Measurements from ENCODE around the gene RNF31. TPM values are rescaled to one million over a fixed set of nuclear protein-coding genes. Genes with fewer than 3 reads are reported as not detected.
"Not testable (repeated sequence)": the region's sequence is repeated elsewhere in the genome, so short reads cannot be mapped to it uniquely, and the experiment has no call there.

The RNF31 gene
- total RNA-seq = 10 to 100 TPM; 34.9 to 53.7 TPM
- long read RNA-seq, donor 1, partial matches to known transcripts = 8 of 10 reads
- long read RNA-seq, donor 1, other reads (novel, unspliced or antisense) = 2 of 10 reads
- long read RNA-seq, donor 2, partial matches to known transcripts = 43 of 53 reads
- long read RNA-seq, donor 2, other reads (novel, unspliced or antisense) = 5 of 53 reads

DNA sequence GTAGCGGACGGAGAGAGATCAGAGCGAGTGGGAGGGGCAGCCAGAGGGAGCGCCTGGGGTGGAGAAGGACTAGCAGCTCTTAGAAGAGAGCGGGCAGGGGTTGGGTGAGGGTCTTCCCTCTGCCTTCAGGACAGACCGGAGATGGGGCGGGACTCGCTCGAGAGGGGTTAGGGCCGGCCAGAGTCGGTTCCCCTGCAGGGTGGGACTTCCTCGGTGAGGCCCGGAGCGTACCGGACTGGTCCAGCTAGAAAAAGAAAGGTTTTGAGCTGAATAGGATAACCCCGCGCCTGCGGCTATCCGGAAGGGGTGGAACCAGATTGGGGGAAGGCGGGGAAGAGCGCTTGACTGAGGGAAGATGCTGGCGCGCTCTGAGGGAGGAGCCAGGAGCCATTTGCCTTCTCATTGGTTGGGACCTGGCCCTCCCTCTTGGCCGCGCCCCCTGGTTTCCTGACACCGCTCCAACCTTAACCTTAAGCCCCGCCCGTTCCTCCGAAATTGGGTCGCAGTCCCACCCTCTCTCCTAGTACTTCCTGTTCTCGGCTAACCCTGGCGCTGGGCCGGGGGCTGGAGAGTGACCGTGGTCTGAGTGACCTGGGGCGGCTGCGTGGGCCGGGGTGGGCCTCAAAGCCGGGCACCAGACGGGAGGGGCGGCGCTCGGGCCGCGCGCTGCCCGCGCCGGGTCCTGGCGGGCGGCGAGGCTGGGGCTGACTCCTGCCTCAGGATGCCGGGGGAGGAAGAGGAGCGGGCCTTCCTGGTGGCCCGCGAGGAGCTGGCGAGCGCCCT is at the start of gene RNF31:
Gene RNF31 (plus strand): TSS at position 521 of the 783 bp plus-strand sequence. CDS start 201 bp downstream, at position 722.
- intact Hi-C loops (cut with DNase I) = no loop called here
- DNase-seq (ENCODE audit: low spot score) = peak; percentile 99

DNA sequence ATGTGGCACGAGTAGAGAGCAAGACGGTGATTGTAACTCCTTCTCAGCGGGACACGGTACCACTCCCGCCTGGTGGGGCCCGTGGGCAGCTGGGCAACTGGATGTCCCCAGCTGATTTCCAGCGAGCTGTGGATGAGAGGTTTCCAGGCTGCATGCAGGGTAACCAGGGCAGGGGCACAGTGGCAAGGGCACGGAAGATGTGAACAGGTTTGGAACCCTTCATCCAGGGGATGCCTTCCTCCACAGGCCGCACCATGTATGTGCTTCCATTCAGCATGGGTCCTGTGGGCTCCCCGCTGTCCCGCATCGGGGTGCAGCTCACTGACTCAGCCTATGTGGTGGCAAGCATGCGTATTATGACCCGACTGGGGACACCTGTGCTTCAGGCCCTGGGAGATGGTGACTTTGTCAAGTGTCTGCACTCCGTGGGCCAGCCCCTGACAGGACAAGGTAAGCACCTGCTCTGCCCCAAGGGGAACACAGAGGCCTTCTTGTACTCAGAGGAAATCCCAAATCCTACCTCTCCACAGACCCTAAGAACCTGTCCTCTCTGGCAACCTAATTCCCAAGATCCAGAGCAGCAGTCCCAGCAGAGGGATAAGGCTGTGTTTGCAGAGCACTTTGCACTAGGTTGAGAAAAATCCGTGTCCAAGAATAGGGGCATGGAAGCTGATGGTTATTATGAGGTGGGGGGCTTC is 48.9 kb upstream of the RNF31 start:
- intact Hi-C loops (cut with DNase I) = no loop called here
- DNase-seq (ENCODE audit: low spot score) = no peak

DNA sequence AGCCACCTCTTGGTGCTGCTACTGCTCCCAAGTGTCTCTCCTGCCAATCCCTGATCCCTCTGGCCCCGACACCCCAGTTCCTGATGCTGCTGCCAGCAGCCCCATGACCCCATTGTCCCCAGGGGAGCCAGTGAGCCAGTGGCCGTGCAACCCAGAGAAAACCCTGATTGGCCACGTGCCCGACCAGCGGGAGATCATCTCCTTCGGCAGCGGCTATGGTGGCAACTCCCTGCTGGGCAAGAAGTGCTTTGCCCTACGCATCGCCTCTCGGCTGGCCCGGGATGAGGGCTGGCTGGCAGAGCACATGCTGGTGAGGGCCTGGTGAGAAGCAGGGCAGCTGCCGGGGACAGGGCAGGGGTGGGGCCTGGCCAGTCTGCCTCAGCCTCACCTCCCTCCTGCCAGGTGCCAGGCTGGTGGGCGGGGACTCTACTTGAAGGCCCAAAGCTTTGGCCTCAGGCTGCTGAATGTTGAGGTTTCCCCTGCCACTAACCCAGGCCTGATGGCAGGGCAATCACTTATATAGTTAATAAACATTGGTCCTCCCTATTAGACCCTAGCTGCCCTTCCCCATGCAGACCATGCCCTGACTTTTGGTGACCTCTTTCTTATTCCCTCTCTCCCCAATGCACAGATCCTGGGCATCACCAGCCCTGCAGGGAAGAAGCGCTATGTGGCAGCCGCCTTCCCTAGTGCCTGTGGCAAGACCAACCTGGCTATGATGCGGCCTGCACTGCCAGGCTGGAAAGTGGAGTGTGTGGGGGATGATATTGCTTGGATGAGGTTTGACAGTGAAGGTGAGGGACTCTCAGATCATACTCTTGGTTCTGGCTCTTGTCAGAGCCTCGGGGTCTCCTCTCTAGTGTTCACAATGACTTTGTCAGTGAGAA is 48.1 kb upstream of the RNF31 start:
- intact Hi-C loops (cut with DNase I) = no loop called here
- DNase-seq (ENCODE audit: low spot score) = no peak

DNA sequence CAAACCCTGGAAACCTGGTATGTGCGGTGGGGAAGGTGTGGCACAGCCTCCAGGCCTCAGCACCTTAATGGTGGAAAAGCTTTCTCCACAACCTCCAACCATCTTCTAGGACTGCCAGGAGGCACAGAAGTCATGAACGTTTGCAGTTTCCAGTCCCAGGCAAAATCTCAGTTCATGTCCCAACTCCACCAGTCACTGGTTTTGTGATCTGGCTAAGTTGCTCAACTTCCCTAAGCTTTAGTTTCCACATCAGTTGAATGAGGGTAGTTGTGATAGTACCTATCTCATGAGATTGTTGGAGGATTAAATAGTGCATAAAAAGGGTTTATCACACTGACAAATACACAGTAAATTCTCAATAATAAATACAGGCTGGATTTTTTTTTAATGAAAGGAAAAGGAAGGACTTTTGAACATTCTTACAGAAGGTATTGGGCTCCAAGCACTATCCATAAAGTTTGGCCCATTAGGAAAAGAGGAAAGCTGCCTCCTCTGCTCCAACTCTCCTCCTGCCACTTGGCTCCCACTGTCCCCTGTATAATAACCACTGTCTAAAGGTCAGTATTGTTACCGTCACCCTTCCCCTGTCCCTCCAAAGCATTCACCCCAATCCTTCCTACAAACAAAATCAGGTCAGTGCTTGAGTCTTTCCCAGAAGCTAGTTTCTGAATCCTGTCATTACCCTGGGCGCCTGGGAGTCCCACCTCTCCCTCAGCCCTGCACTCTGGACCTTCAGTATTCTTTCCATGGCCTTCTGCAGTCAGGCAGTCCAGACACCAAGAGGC is 46.9 kb upstream of the RNF31 start:
- intact Hi-C loops (cut with DNase I) = no loop called here

DNA sequence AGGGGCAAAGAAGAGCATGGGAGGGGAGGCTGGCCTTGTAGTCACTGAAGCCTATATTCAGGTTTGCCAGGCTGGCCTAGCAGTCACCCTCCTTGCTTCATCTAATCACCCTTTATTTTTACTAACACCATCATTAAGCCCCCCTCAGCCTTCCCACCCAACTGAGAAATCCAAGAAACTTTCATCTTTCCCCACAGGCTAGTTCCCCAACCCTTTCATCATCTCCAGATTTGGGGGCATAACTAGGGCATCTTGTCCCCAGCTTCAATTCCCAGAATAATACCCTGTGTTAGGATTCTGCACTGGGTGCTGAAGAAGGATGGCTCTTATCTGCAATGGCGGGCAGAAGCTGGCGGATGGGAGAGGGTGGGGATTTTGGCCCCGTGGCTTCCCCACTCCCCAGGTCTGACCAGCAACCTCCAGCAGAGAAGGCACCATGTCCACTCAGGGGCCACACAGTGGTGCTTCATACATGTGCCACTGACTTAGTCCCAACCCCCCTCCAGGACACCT is 46.3 kb upstream of the RNF31 start:
- intact Hi-C loops (cut with DNase I) = no loop called here
- no peak for DNase-seq (ENCODE audit: low spot score)

More for the DNA sequence above, 46.9 kb upstream of the RNF31 start:
- no peak for DNase-seq (ENCODE audit: low spot score)

DNA sequence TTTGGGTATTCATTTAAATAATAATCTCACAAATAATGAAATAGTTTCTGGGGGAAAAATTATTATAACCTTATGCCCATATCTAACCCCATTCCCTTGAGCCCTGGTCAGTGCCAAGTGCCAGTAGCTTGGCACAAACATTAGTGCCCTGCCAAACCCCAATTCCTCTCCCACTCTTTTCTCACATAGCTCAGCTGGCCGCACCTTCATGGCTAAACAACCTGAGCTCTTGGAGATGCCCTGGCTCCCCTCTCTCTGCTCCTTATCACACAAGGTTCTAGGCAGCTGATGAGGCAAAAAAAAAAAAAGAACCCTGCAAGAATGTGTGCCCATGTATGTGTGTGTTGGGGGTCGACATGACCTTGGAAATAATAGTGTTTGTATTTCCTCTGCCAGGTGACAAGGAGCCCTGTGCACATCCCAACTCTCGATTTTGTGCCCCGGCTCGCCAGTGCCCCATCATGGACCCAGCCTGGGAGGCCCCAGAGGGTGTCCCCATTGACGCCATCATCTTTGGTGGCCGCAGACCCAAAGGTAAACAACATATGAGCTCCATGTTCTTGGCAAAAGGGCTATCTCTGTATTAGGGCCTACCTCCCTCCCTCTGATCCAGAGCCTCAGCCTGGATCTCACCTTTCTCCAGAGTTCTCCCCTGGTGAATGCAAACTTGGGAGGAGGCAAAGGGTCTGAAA is 44.8 kb upstream of the RNF31 start:
- intact Hi-C loops (cut with DNase I) = no loop called here
- no peak for DNase-seq (ENCODE audit: low spot score)

DNA sequence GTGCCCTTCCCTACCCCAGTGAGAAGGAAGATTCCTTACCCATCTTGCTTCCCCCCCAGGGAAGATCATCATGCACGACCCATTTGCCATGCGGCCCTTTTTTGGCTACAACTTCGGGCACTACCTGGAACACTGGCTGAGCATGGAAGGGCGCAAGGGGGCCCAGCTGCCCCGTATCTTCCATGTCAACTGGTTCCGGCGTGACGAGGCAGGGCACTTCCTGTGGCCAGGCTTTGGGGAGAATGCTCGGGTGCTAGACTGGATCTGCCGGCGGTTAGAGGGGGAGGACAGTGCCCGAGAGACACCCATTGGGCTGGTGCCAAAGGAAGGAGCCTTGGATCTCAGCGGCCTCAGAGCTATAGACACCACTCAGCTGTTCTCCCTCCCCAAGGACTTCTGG is 43.8 kb upstream of the RNF31 start:
- intact Hi-C loops (cut with DNase I) = no loop called here
- DNase-seq (ENCODE audit: low spot score) = no peak

DNA sequence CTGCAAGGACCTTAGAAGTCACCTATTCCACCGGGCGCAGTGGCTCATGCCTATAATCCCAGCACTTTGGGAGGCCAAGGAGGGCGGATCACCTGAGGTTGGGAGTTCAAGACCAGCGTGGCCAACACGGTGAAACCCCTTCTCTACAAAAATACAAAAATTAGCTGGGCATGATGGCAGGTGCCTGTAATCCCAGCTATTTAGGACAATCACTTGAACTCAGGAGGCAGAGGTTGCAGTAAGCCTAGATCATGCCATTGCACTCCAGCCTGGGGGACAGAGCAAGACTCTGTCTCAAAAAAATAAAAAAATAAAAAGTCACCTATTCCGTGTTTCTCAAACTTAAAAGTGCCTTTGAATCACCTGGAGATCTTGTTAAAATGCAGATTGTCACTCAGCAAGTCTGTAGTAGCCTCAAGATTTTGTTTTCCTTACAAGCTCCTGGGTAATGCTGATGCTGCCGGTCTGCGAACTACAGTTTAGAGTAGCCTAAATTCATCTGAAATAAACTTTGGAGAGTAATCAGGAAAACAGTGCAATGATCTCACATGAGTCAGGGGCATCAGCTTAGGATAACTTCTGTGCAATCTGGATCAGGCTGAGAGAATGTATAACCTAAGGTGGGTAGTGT is 41.6 kb upstream of the RNF31 start:
- intact Hi-C loops (cut with DNase I); DNase-seq (ENCODE audit: low spot score): not testable (repeated sequence)

DNA sequence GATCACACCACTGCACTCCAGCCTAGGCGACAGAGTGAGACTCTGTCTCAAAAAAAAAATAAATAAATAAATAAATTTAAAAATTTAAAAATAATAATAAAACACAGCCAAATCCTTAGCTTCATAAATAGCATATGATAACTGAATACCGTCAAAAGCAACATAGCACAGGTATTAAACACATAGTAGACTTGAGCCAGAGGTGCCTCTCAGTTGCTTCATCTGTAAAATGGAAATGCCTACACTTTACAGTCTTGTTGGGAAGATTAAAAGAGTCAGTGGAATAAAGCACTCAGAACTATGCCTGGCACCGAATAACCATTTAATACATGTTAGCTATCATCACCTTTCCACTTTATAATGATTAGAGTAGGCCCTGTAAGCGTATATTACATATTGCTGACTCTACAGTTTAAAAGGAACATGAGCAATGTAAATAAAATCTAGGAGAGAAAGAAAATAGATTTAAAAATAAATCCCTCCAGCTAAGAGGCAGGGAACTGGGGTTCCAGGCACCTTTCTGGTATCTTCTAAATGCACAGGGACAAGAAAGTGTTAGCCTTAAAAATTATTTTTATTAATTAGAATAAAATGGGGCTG is 40.5 kb upstream of the RNF31 start:
- no peak for DNase-seq (ENCODE audit: low spot score)
- intact Hi-C loops (cut with DNase I) = no loop called here

DNA sequence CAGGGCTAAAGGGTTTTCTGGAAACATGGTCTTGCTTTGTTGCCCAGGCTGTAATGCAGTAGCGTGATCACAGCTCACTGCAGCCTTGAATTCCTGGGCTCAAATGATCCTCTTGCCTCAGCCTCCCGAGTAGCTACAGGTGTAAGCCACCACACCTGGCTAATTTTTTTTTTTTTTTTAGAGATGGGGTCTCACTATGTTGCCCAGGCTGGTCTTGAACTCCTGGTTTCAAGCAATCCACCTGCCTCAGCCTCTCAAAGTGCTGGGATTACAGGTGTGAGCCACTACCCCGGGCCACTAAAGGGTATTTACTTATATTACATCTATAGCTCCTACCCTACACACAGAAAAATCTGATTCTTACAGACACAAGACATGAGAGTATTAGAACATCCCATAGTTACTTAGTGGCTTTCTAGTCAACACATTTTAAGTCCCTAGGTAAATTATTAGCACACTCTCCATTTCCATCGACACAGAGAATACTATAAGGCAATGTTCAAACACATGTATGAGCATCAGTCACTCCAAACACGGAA is 38.9 kb upstream of the RNF31 start:
- DNase-seq (ENCODE audit: low spot score) = no peak
- intact Hi-C loops (cut with DNase I) = no loop called here

DNA sequence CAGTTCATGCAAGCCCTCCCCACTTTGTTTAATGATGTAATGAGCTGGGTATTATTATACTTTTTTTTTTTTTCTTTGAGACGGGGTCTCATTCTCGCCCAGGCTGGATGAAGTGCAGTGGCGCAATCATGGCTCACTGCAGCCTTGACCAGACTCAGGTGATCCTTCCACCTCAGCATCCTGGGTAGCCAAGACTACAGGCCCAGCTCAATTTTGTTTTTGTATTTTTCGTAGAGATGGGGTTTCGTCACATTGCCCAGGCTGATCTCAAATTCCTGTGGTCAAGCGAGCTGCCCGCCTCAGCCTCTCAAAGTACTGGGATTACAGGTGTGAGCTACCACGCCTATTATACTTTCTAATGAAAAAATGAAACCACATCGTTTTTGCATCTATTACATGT is 37.2 kb upstream of the RNF31 start:
- no peak for DNase-seq (ENCODE audit: low spot score)
- intact Hi-C loops (cut with DNase I) = no loop called here

DNA sequence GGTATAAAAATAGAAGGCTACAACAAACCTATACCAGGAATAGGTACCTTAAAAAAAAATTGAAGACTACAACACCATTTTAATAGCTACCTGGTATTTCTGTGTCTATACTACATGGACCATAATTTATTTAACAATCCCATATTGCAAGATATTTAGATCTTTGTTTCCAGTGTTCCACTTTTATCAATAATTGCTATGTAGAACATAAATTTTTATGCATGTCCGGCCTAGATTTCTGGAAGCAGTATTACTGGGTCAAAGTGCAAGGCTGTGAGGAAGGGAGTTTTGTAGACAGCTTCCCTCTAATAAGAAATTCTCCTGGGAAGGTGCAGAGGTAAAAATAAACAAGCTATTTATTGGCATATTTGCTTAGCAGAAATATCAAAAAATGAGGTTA is 36.8 kb upstream of the RNF31 start:
- intact Hi-C loops (cut with DNase I) = no loop called here
- DNase-seq (ENCODE audit: low spot score) = no peak

DNA sequence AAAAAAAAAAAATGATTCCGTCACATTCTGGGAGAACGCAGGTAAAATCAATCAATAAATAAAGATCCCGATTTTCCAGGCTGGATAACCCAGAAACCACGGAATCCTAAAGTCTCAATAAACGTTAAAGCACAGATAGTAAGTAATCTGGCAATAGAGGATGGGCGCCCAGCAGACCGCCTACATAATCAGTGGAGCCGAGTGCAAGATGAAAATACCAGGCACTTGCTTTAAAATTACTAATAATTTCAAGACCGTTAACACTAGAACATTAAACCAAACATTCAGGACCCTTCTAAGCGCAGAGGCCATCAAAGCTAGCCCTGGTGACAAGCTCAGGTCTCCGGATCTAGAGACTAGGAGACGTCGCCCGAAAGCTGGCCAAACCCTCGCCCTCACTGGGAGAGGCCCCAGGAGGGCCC is 33.9 kb upstream of the RNF31 start:
- intact Hi-C loops (cut with DNase I) = no loop called here
- DNase-seq (ENCODE audit: low spot score) = no peak

DNA sequence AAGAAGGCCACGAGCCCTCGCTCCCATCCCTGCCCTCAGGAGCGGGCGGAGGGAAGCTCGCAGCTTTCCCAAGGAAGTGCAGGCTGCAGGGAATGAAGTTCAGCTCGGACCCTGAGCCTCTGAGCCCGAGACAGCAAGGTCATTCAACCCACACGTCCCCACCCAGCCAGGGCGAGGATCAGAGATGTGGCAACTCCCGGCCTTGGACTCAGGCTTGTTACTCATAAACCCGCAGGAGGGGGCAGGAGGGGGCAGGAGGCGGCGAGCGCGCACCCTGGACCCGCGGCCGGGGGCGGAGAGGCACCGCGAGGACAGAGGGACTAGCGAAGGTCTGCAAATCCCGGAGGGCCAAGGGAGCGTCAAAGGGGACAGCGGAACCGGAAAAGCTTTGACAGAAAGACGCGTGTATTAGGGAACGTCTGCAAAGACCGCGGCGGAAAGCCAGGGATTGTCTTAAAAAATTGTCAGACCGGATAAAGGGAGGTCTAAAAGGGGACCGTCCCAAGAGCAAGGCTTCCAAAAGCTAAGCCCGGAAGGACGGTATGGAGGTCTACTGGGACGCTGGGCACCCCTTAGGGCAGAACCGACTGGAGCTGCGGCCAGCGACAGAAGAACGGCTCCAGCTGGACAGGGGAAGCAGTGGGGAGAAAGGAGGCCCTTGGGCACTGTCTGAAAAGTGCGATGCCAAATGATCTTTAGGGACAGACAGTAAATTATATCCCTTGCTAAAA is 33.3 kb upstream of the RNF31 start:
- intact Hi-C loops (cut with DNase I) = no loop called here
- peak; percentile 96 for DNase-seq (ENCODE audit: low spot score)

DNA sequence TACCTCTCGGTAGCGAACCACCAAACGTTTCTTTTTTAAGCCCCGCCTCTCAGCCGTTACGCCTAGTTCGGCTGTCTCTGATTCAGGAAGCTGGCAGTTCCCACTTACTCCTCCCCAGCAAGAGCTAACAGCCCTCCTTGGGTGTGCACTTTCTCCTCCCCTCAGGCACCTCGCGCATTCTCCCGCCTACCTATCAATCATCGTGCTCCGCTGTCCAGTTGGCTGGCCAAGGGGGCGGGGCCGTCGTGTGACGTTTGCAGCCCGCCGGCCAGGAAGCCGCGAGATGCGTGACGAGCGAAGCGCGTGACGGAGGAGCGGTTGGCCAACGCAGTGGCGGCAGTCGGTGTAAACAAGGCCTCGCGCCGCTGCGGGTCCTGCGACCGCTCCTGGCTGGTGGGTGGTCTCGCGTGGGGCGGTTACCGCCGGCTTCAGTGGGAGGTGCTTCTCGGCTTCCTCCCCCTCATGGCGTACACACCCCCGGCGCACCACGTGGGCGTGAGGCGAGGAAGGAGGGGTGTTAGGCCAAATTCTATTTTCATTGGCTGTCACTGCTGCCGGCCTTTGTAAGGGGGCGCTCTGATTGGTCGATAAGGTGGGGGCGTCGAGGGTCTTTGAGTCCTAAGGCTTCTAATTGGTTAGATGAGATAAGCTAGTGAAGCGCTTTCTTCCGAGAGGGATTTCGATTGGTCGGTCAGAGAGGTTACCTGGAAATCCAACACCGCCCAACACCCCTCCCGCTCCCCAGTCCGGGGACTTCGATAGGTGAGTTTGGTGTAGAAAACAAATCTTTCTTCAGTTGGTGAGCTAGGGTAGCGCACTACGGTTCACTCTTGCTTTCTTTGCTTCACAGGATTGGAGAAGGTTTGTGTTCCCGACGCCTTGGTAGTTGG is 32.5 kb upstream of the RNF31 start, which contains the start of the genes DCAF11 and NRL:
Gene DCAF11 (plus strand): TSS at position 246 of the 890 bp plus-strand sequence. CDS start 818 bp downstream, outside the sequence.
Gene NRL (minus strand): TSS at position 418 of the 890 bp plus-strand sequence. CDS start 32,101 bp downstream, outside the sequence.
- intact Hi-C loops (cut with DNase I) = no loop called here
- peak; percentile 99 for DNase-seq (ENCODE audit: low spot score)
